Naive thymus-derived CD8-positive, alpha-beta T cell (primary cell): ENCODE results near the gene MFSD6. TPM values are rescaled to one million over a fixed set of nuclear protein-coding genes. Genes with fewer than 3 reads are reported as not detected.
A peak's percentile ranks its signal among the peaks of the same experiment; 100 is the strongest.
"Not testable (repeated sequence)": the region's sequence is repeated elsewhere in the genome, so short reads cannot be mapped to it uniquely, and the experiment has no call there.

ENCODE experiments used
- ATAC-seq, 2 donors: fragments of 150-1000 bp; cut with Tn5 transposase in 1 of 2; sonication (Bioruptor Pico), chemical (Tn5 transposase) in 1 of 2; 1 replicate in 1 of 2; 2 replicates in 1 of 2; pipeline ENCODE4 v1.10.0; 2021; ENCODE audit warnings: mild to moderate bottlenecking in 2 of 2, moderate library complexity in 2 of 2
- POLR2A ChIA-PET: fragments of 350-600 bp; sonication (Branson Sonifier 250); formaldehyde crosslinking; loops from one replicate; lab custom pipeline; 2021; ENCODE audit warnings: antibody characterized with exemption; lab: Charles Lee
- DNase-seq, 10 donors: peaks; one replicate each; pipeline versions ENCODE4 v3.0.0 to v3.0.0-alpha.2; 2020 to 2022
- H3K27ac Mint-ChIP-seq, 10 donors: one replicate each; pipeline ENCODE4 v1.8.0; 2020 to 2022; ENCODE audit warnings: mild to moderate bottlenecking in 10 of 10, mixed read lengths in 10 of 10, moderate library complexity in 4 of 10, inconsistent platforms in 1 of 10
- H3K27me3 Mint-ChIP-seq, 5 donors: one replicate each; pipeline ENCODE4 v1.8.0; 2021 to 2022; ENCODE audit warnings: mixed read lengths in 5 of 5
- H3K36me3 Mint-ChIP-seq, 3 donors: one replicate each; pipeline ENCODE4 v1.8.0; 2020 to 2022; ENCODE audit warnings: mixed read lengths in 3 of 3, mild to moderate bottlenecking in 2 of 3, inconsistent platforms in 1 of 3
- H3K4me1 Mint-ChIP-seq, 4 donors: one replicate each; pipeline ENCODE4 v1.8.0; 2021 to 2022; ENCODE audit warnings: mixed read lengths in 4 of 4
- H3K4me3 Mint-ChIP-seq, 10 donors: one replicate each; pipeline ENCODE4 v1.8.0; 2020 to 2022; ENCODE audit warnings: mild to moderate bottlenecking in 10 of 10, mixed read lengths in 10 of 10, moderate library complexity in 6 of 10, inconsistent platforms in 1 of 10
- H3K9me3 Mint-ChIP-seq, 9 donors: one replicate each; pipeline ENCODE4 v1.8.0; 2020 to 2022; ENCODE audit warnings: mixed read lengths in 9 of 9, mild to moderate bottlenecking in 3 of 9, inconsistent platforms in 1 of 9, moderate library complexity in 1 of 9
- polyA plus RNA-seq, 3 donors: library from polyadenylated mRNA; unstranded; fragments of 300-500 nt; fragmentation: Illumina TruSeq; gene quantifications; one replicate each; pipeline ENCODE4 v1.2.3, GENCODE V29; 2021
- total RNA-seq, 8 experiments: library from RNA in 2 of 8; stranded (reverse) in 2 of 8; gene quantifications; one replicate each; pipeline ENCODE4 v1.2.3 and lab custom pipeline; 2021 to 2026

MFSD6 gene
- total and polyA plus RNA-seq, 5 experiments from 2014 or later = 14.7 to 61.3 (median 18.5) TPM

- peaks cover 24 to 60% (median 31%) of the 10 kb centered on the region in 3 donors for H3K36me3 Mint-ChIP-seq
- H3K27me3 Mint-ChIP-seq = no peaks in the 10 kb centered on the region
- peak overlapping the region in 3 of 10 donors; percentile 2 to 72 (median 70) for H3K27ac Mint-ChIP-seq
- H3K4me1 Mint-ChIP-seq = peaks cover 40 to 80% (median 72%) of the 10 kb centered on the region in 4 donors
- H3K4me3 Mint-ChIP-seq = peak overlapping the region in 1 of 10 donors; percentile 8
- DNase-seq (no peak), ATAC-seq (no peak)
- H3K9me3 Mint-ChIP-seq = peaks cover 0 to 6% (median 0%) of the 10 kb centered on the region in 9 donors
- POLR2A ChIA-PET = no interaction called here
These were observed 48.7 kb downstream of the MFSD6 start for GRCh38 chr2:190456833-190457232.

GRCh38 chr2:190457256-190457655 is 49.1 kb downstream of the MFSD6 start:
- Mint-ChIP-seq H3K4me3 (peak overlapping the region in 1 of 10 donors; percentile 8), H3K27ac (peak overlapping the region in 7 of 10 donors; percentile 2 to 70 (median 47)), H3K27me3 (no peaks in the 10 kb centered on the region), H3K4me1 (peaks cover 40 to 81% (median 73%) of the 10 kb centered on the region in 4 donors), H3K36me3 (peaks cover 24 to 61% (median 31%) of the 10 kb centered on the region in 3 donors), H3K9me3 (peaks cover 0 to 6% (median 0%) of the 10 kb centered on the region in 9 donors)
- ATAC-seq = no peak
- no peak for DNase-seq
- POLR2A ChIA-PET = no interaction called here

- Mint-ChIP-seq H3K9me3 (peaks cover 0 to 6% (median 0%) of the 10 kb centered on the region in 9 donors), H3K36me3 (peaks cover 19 to 54% (median 31%) of the 10 kb centered on the region in 3 donors), H3K27me3 (no peaks in the 10 kb centered on the region), H3K4me1 (peaks cover 34 to 79% (median 73%) of the 10 kb centered on the region in 4 donors), H3K27ac (peak overlapping the region in 5 of 10 donors; percentile 2 to 88 (median 36)), H3K4me3 (peak overlapping the region in 1 of 10 donors; percentile 26)
- ATAC-seq (no peak), DNase-seq (no peak)
- POLR2A ChIA-PET = interaction anchor here (1.0 to 1.6 kb wide), 2 partner anchors 52 to 76 kb away, joined by 3 read pairs; partner anchors contain the start of gene NEMP2
These were observed 50.4 kb downstream of the MFSD6 start for GRCh38 chr2:190458352-190459107.

- no peak for DNase-seq
- Mint-ChIP-seq H3K27ac (peak overlapping the region in 6 of 10 donors; percentile 30 to 82 (median 64)), H3K4me1 (peaks cover 34 to 79% (median 76%) of the 10 kb centered on the region in 4 donors), H3K9me3 (no peaks in the 10 kb centered on the region), H3K4me3 (no peak overlapping the region), H3K36me3 (peaks cover 19 to 44% (median 19%) of the 10 kb centered on the region in 3 donors), H3K27me3 (no peaks in the 10 kb centered on the region)
- POLR2A ChIA-PET = interaction anchor here (1.6 kb wide), 1 partner anchor 74 kb away, joined by 3 read pairs; the partner anchor contains the start of gene NEMP2
- no peak for ATAC-seq
These were observed 51.7 kb downstream of the MFSD6 start for GRCh38 chr2:190459881-190460280.

- DNase-seq (no peak), ATAC-seq (no peak)
- Mint-ChIP-seq H3K4me3 (peak overlapping the region in 2 of 10 donors; percentile 14 to 65), H3K36me3 (peaks cover 18 to 41% (median 19%) of the 10 kb centered on the region in 3 donors), H3K4me1 (peaks cover 36 to 80% (median 79%) of the 10 kb centered on the region in 4 donors), H3K27ac (peak overlapping the region in 6 of 10 donors; percentile 3 to 46 (median 20)), H3K27me3 (no peaks in the 10 kb centered on the region), H3K9me3 (no peaks in the 10 kb centered on the region)
- POLR2A ChIA-PET = no interaction called here
These were observed 52.3 kb downstream of the MFSD6 start for GRCh38 chr2:190460487-190460886.

- Mint-ChIP-seq H3K4me3 (no peak overlapping the region), H3K9me3 (no peaks in the 10 kb centered on the region), H3K4me1 (peaks cover 39 to 86% (median 83%) of the 10 kb centered on the region in 4 donors), H3K36me3 (peaks cover 10 to 37% (median 17%) of the 10 kb centered on the region in 3 donors), H3K27ac (peak overlapping the region in 4 of 10 donors; percentile 56 to 80 (median 62)), H3K27me3 (no peaks in the 10 kb centered on the region)
- ATAC-seq (no peak), DNase-seq (no peak)
- POLR2A ChIA-PET = no interaction called here
These were observed 54.0 kb downstream of the MFSD6 start for GRCh38 chr2:190462181-190462580.

GRCh38 chr2:190462611-190463010 is 54.5 kb downstream of the MFSD6 start:
- Mint-ChIP-seq H3K27ac (peak overlapping the region in 6 of 10 donors; percentile 9 to 80 (median 64)), H3K4me1 (peaks cover 39 to 89% (median 84%) of the 10 kb centered on the region in 4 donors), H3K9me3 (no peaks in the 10 kb centered on the region), H3K36me3 (peaks cover 9 to 34% (median 15%) of the 10 kb centered on the region in 3 donors), H3K4me3 (peak overlapping the region in 2 of 10 donors; percentile 4 to 18), H3K27me3 (no peaks in the 10 kb centered on the region)
- no peak for DNase-seq
- POLR2A ChIA-PET = no interaction called here
- no peak for ATAC-seq

- peaks cover 5 to 29% (median 17%) of the 10 kb centered on the region in 3 donors for H3K36me3 Mint-ChIP-seq
- POLR2A ChIA-PET = no interaction called here
- H3K27ac Mint-ChIP-seq = peak overlapping the region in 6 of 10 donors; percentile 1 to 57 (median 22)
- peak overlapping the region in 1 of 10 donors; percentile 24 for H3K4me3 Mint-ChIP-seq
- H3K27me3 Mint-ChIP-seq = no peaks in the 10 kb centered on the region
- ATAC-seq (no peak), DNase-seq (no peak)
- H3K9me3 Mint-ChIP-seq = no peaks in the 10 kb centered on the region
- H3K4me1 Mint-ChIP-seq = peaks cover 43 to 95% (median 84%) of the 10 kb centered on the region in 4 donors
These were observed 56.9 kb downstream of the MFSD6 start for GRCh38 chr2:190465060-190465459.

GRCh38 chr2:190466819-190467446 is 58.8 kb downstream of the MFSD6 start:
- H3K27ac Mint-ChIP-seq = peak overlapping the region in 9 of 10 donors; percentile 13 to 75 (median 29)
- POLR2A ChIA-PET = interaction anchor here (1.4 to 1.6 kb wide), 2 partner anchors 57 to 59 kb away, joined by 4 to 8 read pairs; partner anchors contain the start of gene MFSD6
- no peak for ATAC-seq
- H3K27me3 Mint-ChIP-seq = no peaks in the 10 kb centered on the region
- H3K36me3 Mint-ChIP-seq = peaks cover 4 to 40% (median 27%) of the 10 kb centered on the region in 3 donors
- H3K4me3 Mint-ChIP-seq = peak overlapping the region in 5 of 10 donors; percentile 9 to 49 (median 25)
- no peak for DNase-seq
- H3K9me3 Mint-ChIP-seq = no peaks in the 10 kb centered on the region
- H3K4me1 Mint-ChIP-seq = peaks cover 42 to 81% (median 79%) of the 10 kb centered on the region in 4 donors

GRCh38 chr2:190467575-190468083 is 59.5 kb downstream of the MFSD6 start:
- DNase-seq (peak in 1 of 10 donors; percentile 12), ATAC-seq (peak; percentile 68 to 77)
- H3K27ac Mint-ChIP-seq = peak overlapping the region in 9 of 10 donors; percentile 4 to 70 (median 47)

GRCh38 chr2:190468354-190468753 is 60.2 kb downstream of the MFSD6 start:
- not testable (repeated sequence) for ATAC-seq, DNase-seq, H3K27me3 Mint-ChIP-seq, H3K9me3 Mint-ChIP-seq
- POLR2A ChIA-PET = interaction anchor here (0.7 to 1.6 kb wide), 3 partner anchors 58 to 84 kb away, joined by 4 to 8 read pairs (median 4); partner anchors contain the start of gene MFSD6
- peak overlapping the region in 7 of 10 donors; percentile 7 to 65 (median 47) for H3K27ac Mint-ChIP-seq
- peak overlapping the region in 7 of 10 donors; percentile 0 to 54 (median 28) for H3K4me3 Mint-ChIP-seq
- H3K4me1 Mint-ChIP-seq = peaks cover 41 to 74% (median 67%) of the 10 kb centered on the region in 4 donors
- H3K36me3 Mint-ChIP-seq = peaks cover 9 to 40% (median 28%) of the 10 kb centered on the region in 3 donors

More at GRCh38 chr2:190467575-190468083, 59.5 kb downstream of the MFSD6 start:
- Mint-ChIP-seq H3K27me3 (no peaks in the 10 kb centered on the region), H3K36me3 (peaks cover 9 to 42% (median 30%) of the 10 kb centered on the region in 3 donors), H3K4me3 (peak overlapping the region in 8 of 10 donors; percentile 0 to 59 (median 39)), H3K4me1 (peaks cover 45 to 80% (median 73%) of the 10 kb centered on the region in 4 donors), H3K9me3 (no peaks in the 10 kb centered on the region)
- POLR2A ChIA-PET = interaction anchor here (0.7 to 1.6 kb wide), 4 partner anchors 40 to 83 kb away, joined by 4 to 8 read pairs (median 4); partner anchors contain the start of gene MFSD6
